A549 (cell line): ENCODE data around the gene PKD1.

ENCODE experiments used
- BHLHE40 ChIP-seq: IDR thresholded peaks from 2 replicates; pipeline ENCODE4 v1.6.1; 2012; ENCODE audit warnings: low read depth, low read length, inconsistent platforms
- CTCF ChIP-seq: fragments of >200 bp; sonication (Bioruptor Twin); formaldehyde crosslinking; IDR thresholded peaks from 3 replicates; pipeline ENCODE4 v1.5.1; 2016
- EP300 ChIP-seq, 2 experiments: fragments of >200 bp; sonication (Bioruptor Twin); formaldehyde crosslinking; IDR thresholded peaks; 2 replicates in 1 of 2; 3 replicates in 1 of 2; pipeline ENCODE4 v1.6.1; 2016 to 2017
- JUN ChIP-seq, 2 experiments: fragments of >200 bp; sonication (Bioruptor Twin); formaldehyde crosslinking; IDR thresholded peaks; 2 replicates in 1 of 2; 3 replicates in 1 of 2; pipeline ENCODE4 v1.6.1; 2016 to 2017
- MAX ChIP-seq: IDR thresholded peaks from 2 replicates; pipeline ENCODE4 v1.6.1; 2012
- NFE2L2 ChIP-seq: fragments of 150-350 bp; conservative IDR thresholded peaks from 2 replicates; pipeline ENCODE4 v1.6.1; 2014; ENCODE audit warnings: low read length
- NR3C1 ChIP-seq: fragments of >200 bp; sonication (Bioruptor Twin); formaldehyde crosslinking; IDR thresholded peaks from 3 replicates; pipeline ENCODE4 v1.6.1; 2017
- POLR2A ChIP-seq: IDR thresholded peaks from 2 replicates; pipeline ENCODE4 v1.6.1; 2012; ENCODE audit warnings: mild to moderate bottlenecking, low read length
- POLR2AphosphoS2 ChIP-seq: conservative IDR thresholded peaks from 2 replicates; pipeline ENCODE4 v1.6.1; 2012; ENCODE audit warnings: low read length, improper control_type of control experiment, inconsistent platforms
- RAD21 ChIP-seq, 2 experiments: fragments of >200 bp in 1 of 2; sonication (Bioruptor Twin) in 1 of 2; formaldehyde crosslinking in 1 of 2; IDR thresholded peaks in 1 of 2; conservative IDR thresholded peaks in 1 of 2; 2 replicates in 1 of 2; 3 replicates in 1 of 2; pipeline ENCODE4 v1.6.1; 2012 to 2018; ENCODE audit warnings: inconsistent platforms in 1 of 2
- RFX5 ChIP-seq: fragments of 450-650 bp; IDR thresholded peaks from 2 replicates; pipeline ENCODE4 v1.7.1; 2014; ENCODE audit warnings: antibody characterized with exemption, mild to moderate bottlenecking, moderate library complexity
- ZFP36 ChIP-seq: fragments of 450-650 bp; IDR thresholded peaks from 2 replicates; pipeline ENCODE4 v1.6.1; 2014; ENCODE audit warnings: borderline replicate concordance; ENCODE audit not compliant: partially characterized antibody

GRCh38 chr16:2056077-2056476, 79.6 kb downstream of the PKD1 start:
- TF ChIP-seq POLR2AphosphoS2 (no peak), CTCF (no peak), POLR2A (no peak), JUN (IDR thresholded peaks at IDR 0.05) (no peak), NR3C1 (no peak), RAD21 (conservative IDR thresholded peaks at IDR 0.05 in 1 of 2, IDR thresholded peaks at IDR 0.05 in 1 of 2) (peak; percentile 30 to 48; a peak in 2 of 5 replicates), EP300 (IDR thresholded peaks at IDR 0.05) (no peak), BHLHE40 (no peak), NFE2L2 (no peak), MAX (no peak), RFX5 (no peak), ZFP36 (no peak)
